ENCODE results near the gene OVOL2. TPM values are rescaled to one million over a fixed set of nuclear protein-coding genes. Genes with fewer than 3 reads are reported as not detected.

The OVOL2 gene
- total and polyA plus RNA-seq, 2 of the 4 experiments (the other 2 are of a cell fraction): not detected

DNA sequence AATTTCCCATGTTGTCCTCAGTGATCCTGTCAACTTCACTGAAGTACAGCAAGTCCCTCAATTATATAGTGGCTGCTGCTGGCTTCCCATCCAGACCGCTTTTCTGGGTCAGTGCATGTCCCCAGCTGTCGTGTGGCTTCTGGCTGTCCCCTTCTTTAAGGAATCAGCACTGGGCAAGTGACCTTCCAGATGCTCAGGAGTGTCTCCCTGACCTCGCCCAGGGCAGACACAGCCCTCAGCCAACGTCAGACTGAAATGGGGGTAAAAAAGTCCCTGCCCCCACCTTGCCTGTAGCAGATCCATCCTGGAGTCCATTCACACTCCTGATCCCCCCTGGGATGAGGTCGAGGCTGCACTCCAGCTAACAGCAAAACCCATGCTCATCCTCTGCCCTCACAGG lies 23.7 kb downstream of the OVOL2 start:
- in situ Hi-C loops (cut with MboI; ENCODE audit: low sequenced_read_pairs): no loop called here

More for the DNA sequence above, 23.7 kb downstream of the OVOL2 start:
- Histone ChIP-seq H3K79me1 (ENCODE audit: low read depth in 1 of 2, low read length in 2 of 2) (no peaks in the 10 kb centered on the region), H3K14ac (replicated peaks; ENCODE audit: low read depth, low read length) (no peak overlapping the region), H3K4me1 (ENCODE audit: control insufficient read depth, insufficient read depth, low read length) (no peaks in the 10 kb centered on the region), H3K4ac (ENCODE audit: low read depth, low read length) (no peak overlapping the region), H3K9me1 (ENCODE audit: insufficient read depth, low read length) (no peaks in the 10 kb centered on the region), H3K4me2 (ENCODE audit: low read depth, low read length) (no peak overlapping the region), H3K4me3 (ENCODE audit: insufficient read depth, low read depth, low read length) (no peak overlapping the region), H4K20me1 (ENCODE audit: insufficient read depth, low read length) (no peaks in the 10 kb centered on the region), H4K91ac (ENCODE audit: insufficient read depth, low read depth, low read length) (no peak overlapping the region), H3K27me3 (ENCODE audit: control insufficient read depth, insufficient read depth, low read length) (peaks cover 7% of the 10 kb centered on the region), H4K5ac (ENCODE audit: low read depth, low read length) (no peak overlapping the region), H2AK5ac (ENCODE audit: low read depth, low read length) (no peak overlapping the region), H3K36me3 (ENCODE audit: control insufficient read depth, insufficient read depth, low read length) (no peaks in the 10 kb centered on the region), H3K56ac (ENCODE audit: extremely low read depth, insufficient read depth, low read length) (no peak overlapping the region), H2BK5ac (ENCODE audit: low read depth, low read length, poor library complexity, severe bottlenecking) (no peak overlapping the region), H3K27ac (ENCODE audit: insufficient read depth, low read length) (no peak overlapping the region), H2BK15ac (ENCODE audit: low read depth, low read length) (no peak overlapping the region), H3K9me3 (ENCODE audit: control insufficient read depth, insufficient read depth, low read length) (no peaks in the 10 kb centered on the region), H2AFZ (replicated peaks; ENCODE audit: low read length, poor library complexity) (no peak overlapping the region), H2BK120ac (ENCODE audit: low read depth, low read length) (no peak overlapping the region), H3K9ac (ENCODE audit: low read depth, low read length) (no peak overlapping the region), H2BK20ac (ENCODE audit: low read depth, low read length) (no peak overlapping the region), H3K23ac (ENCODE audit: low read depth, low read length) (no peak overlapping the region), H4K8ac (ENCODE audit: low read depth in 2 of 2, low read length in 2 of 2) (no peak overlapping the region), H2AK9ac (replicated peaks; ENCODE audit: low read depth, low read length, poor library complexity) (no peak overlapping the region), H3K18ac (ENCODE audit: low read depth, low read length) (no peak overlapping the region)
- no TSS peak for BruUV-seq (replicated peaks)
- intact Hi-C loops (cut with micrococcal nuclease): no loop called here
- DNase-seq (no peak), ATAC-seq (ENCODE audit: low read depth) (no peak)
- CTCF ChIA-PET: no interaction called here
- dilution Hi-C loops (cut with HindIII; ENCODE audit: low sequenced_read_pairs, unreplicated experiment): no loop called here
- POLR2A ChIA-PET (ENCODE audit: unreplicated experiment): no interaction called here
- WGBS, 2 experiments (ENCODE audit: extremely low coverage in 2 of 2, insufficient read length in 1 of 2): 0% methylated on average over 1 of the region's 5 CpGs; no CpG with 5 or more reads in 1 of the 2 experiments
- no peak for TF ChIP-seq NFE2L2 (IDR thresholded peaks at IDR 0.05; ENCODE audit: low read depth, low read length)
- no peak for TF ChIP-seq RCOR1 (IDR thresholded peaks at IDR 0.05; ENCODE audit: insufficient replicate concordance, low read length)
- no peak for TF ChIP-seq CHD1 (IDR thresholded peaks at IDR 0.05; ENCODE audit: low read depth, low read length)
- TF ChIP-seq, protein P1, sequence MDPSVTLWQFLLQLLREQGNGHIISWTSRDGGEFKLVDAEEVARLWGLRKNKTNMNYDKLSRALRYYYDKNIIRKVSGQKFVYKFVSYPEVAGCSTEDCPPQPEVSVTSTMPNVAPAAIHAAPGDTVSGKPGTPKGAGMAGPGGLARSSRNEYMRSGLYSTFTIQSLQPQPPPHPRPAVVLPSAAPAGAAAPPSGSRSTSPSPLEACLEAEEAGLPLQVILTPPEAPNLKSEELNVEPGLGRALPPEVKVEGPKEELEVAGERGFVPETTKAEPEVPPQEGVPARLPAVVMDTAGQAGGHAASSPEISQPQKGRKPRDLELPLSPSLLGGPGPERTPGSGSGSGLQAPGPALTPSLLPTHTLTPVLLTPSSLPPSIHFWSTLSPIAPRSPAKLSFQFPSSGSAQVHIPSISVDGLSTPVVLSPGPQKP (IDR thresholded peaks at IDR 0.05; ENCODE audit: borderline replicate concordance, low read depth, low read length): no peak
- TF ChIP-seq RFX5 (IDR thresholded peaks at IDR 0.05; ENCODE audit: low read depth, low read length): no peak
- TF ChIP-seq, protein P2, sequence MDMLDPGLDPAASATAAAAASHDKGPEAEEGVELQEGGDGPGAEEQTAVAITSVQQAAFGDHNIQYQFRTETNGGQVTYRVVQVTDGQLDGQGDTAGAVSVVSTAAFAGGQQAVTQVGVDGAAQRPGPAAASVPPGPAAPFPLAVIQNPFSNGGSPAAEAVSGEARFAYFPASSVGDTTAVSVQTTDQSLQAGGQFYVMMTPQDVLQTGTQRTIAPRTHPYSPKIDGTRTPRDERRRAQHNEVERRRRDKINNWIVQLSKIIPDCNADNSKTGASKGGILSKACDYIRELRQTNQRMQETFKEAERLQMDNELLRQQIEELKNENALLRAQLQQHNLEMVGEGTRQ (IDR thresholded peaks at IDR 0.05; ENCODE audit: low read depth, low read length): no peak
- no peak for TF ChIP-seq RAD21 (IDR thresholded peaks at IDR 0.05; ENCODE audit: low read length)
- no peak for TF ChIP-seq FOS (IDR thresholded peaks at IDR 0.05; ENCODE audit: low read depth, low read length)
- TF ChIP-seq MXI1 (IDR thresholded peaks at IDR 0.05; ENCODE audit: borderline replicate concordance, low read depth, low read length): no peak

Data from IMR-90 (cell line).